Activated CD4-positive, alpha-beta memory T cell treated with anti-CD3 and anti-CD28 coated beads for 36 hours (primary cell): Measurements from ENCODE around the gene CAPRIN1. TPM values are rescaled to one million over a fixed set of nuclear protein-coding genes. Genes with fewer than 3 reads are reported as not detected.

Source experiments
- CTCF ChIA-PET: fragments of 350-600 bp; sonication (Branson Sonifier 250); formaldehyde crosslinking; loops from one replicate; lab custom pipeline; 2021; ENCODE audit warnings: antibody characterized with exemption, inconsistent platforms; lab: Charles Lee
- POLR2A ChIA-PET: fragments of 350-600 bp; sonication (Branson Sonifier 250); formaldehyde crosslinking; loops from one replicate; lab custom pipeline; 2021; ENCODE audit warnings: antibody characterized with exemption; lab: Charles Lee
- DNase-seq: peaks from one replicate; pipeline ENCODE4 v3.0.0-alpha.2; 2020
- H3K27ac Mint-ChIP-seq: one replicate; pipeline ENCODE4 v1.8.0; 2021; ENCODE audit warnings: mixed read lengths
- H3K27me3 Mint-ChIP-seq: one replicate; pipeline ENCODE4 v1.8.0; 2021; ENCODE audit warnings: mixed read lengths
- H3K36me3 Mint-ChIP-seq: one replicate; pipeline ENCODE4 v1.8.0; 2021; ENCODE audit warnings: mixed read lengths
- H3K4me1 Mint-ChIP-seq: one replicate; pipeline ENCODE4 v1.8.0; 2021; ENCODE audit warnings: low read depth, mixed read lengths
- H3K4me3 Mint-ChIP-seq: one replicate; pipeline ENCODE4 v1.8.0; 2021; ENCODE audit warnings: mild to moderate bottlenecking, mixed read lengths
- H3K9me3 Mint-ChIP-seq: one replicate; pipeline ENCODE4 v1.8.0; 2021; ENCODE audit warnings: mixed read lengths
- intact Hi-C: fragments of 100-400 bp; cut with micrococcal nuclease; formaldehyde crosslinking; loops from one replicate; pipeline ENCODE4 v1.15.1; 2023
- total RNA-seq, 2 experiments: library from RNA; stranded (reverse); gene quantifications; one replicate each; pipeline ENCODE4 v1.2.3, GENCODE V29; 2021

Gene CAPRIN1
- total RNA-seq: 100 to 1,000 TPM; 261 to 264 TPM

GRCh38 chr11:34051349-34052035, at the start of gene CAPRIN1:
Gene CAPRIN1 (plus strand): TSS chr11:34051731. CDS start chr11:34052421, 690 bp downstream.
- Mint-ChIP-seq H3K4me1 (peaks cover 18% of the 10 kb centered on the region), H3K27ac (peak within 1 kb of the TSS; percentile 96), H3K27me3 (no peaks in the 10 kb centered on the region), H3K9me3 (no peaks in the 10 kb centered on the region), H3K4me3 (peak within 1 kb of the TSS; percentile 92), H3K36me3 (peaks cover 16% of the 10 kb centered on the region)
- intact Hi-C loops: loop anchor here (1.0 to 5.0 kb wide), 8 partner anchors 54 to 865 kb away; partner anchors contain the start of genes ABTB2, APIP, CAT and NAT10
- CTCF ChIA-PET: interaction anchor here (1.0 to 2.0 kb wide), 4 partner anchors 54 to 307 kb away, joined by 3 to 9 read pairs (median 4); partner anchors contain the start of genes ABTB2 and NAT10
- peak; percentile 88 for DNase-seq
- POLR2A ChIA-PET: interaction anchor here (0.6 to 1.8 kb wide), 4 partner anchors 8 to 64 kb away, joined by 4 to 11 read pairs (median 6); partner anchors contain the start of gene NAT10

GRCh38 chr11:34002420-34002819, 49.1 kb upstream of the CAPRIN1 start:
- POLR2A ChIA-PET: no interaction called here
- no peak for DNase-seq
- Mint-ChIP-seq H3K36me3 (no peaks in the 10 kb centered on the region), H3K27me3 (peaks cover 19% of the 10 kb centered on the region), H3K4me3 (no peak overlapping the region), H3K27ac (no peak overlapping the region), H3K9me3 (no peaks in the 10 kb centered on the region), H3K4me1 (peaks cover 5% of the 10 kb centered on the region)
- intact Hi-C loops: no loop called here
- CTCF ChIA-PET: interaction anchor here (1.2 kb wide), 1 partner anchor 11 kb away, joined by 3 read pairs; no protein-coding TSS in a partner anchor

GRCh38 chr11:34004236-34004635, 47.3 kb upstream of the CAPRIN1 start:
- Mint-ChIP-seq H3K27ac (no peak overlapping the region), H3K4me3 (no peak overlapping the region), H3K9me3 (no peaks in the 10 kb centered on the region), H3K36me3 (no peaks in the 10 kb centered on the region), H3K4me1 (no peaks in the 10 kb centered on the region), H3K27me3 (peaks cover 17% of the 10 kb centered on the region)
- DNase-seq: no peak
- ChIA-PET POLR2A (no interaction called here), CTCF (interaction anchor here (0.7 kb wide), 1 partner anchor 115 kb away, joined by 3 read pairs; no protein-coding TSS in a partner anchor)
- intact Hi-C loops: no loop called here

- Mint-ChIP-seq H3K27me3 (peaks cover 11% of the 10 kb centered on the region), H3K4me1 (no peaks in the 10 kb centered on the region), H3K36me3 (no peaks in the 10 kb centered on the region), H3K4me3 (no peak overlapping the region), H3K27ac (no peak overlapping the region), H3K9me3 (no peaks in the 10 kb centered on the region)
- POLR2A ChIA-PET: interaction anchor here (0.6 kb wide), 1 partner anchor 31 kb away, joined by 4 read pairs; no protein-coding TSS in a partner anchor
- CTCF ChIA-PET: interaction anchor here (1.6 to 3.9 kb wide), 2 partner anchors 10 to 19 kb away, joined by 6 to 19 read pairs; no protein-coding TSS in a partner anchor
- no peak for DNase-seq
- intact Hi-C loops: no loop called here
Measured at GRCh38 chr11:34006876-34007275, 44.7 kb upstream of the CAPRIN1 start.

GRCh38 chr11:34012734-34013133, 38.8 kb upstream of the CAPRIN1 start:
- CTCF ChIA-PET: interaction anchor here (1.4 kb wide), 1 partner anchor 155 kb away, joined by 3 read pairs; no protein-coding TSS in a partner anchor
- intact Hi-C loops: no loop called here
- Mint-ChIP-seq H3K27me3 (peaks cover 12% of the 10 kb centered on the region), H3K4me1 (no peaks in the 10 kb centered on the region), H3K9me3 (no peaks in the 10 kb centered on the region), H3K27ac (no peak overlapping the region), H3K4me3 (no peak overlapping the region), H3K36me3 (no peaks in the 10 kb centered on the region)
- POLR2A ChIA-PET: no interaction called here
- no peak for DNase-seq

- Mint-ChIP-seq H3K27me3 (peaks cover 8% of the 10 kb centered on the region), H3K27ac (no peak overlapping the region), H3K4me1 (no peaks in the 10 kb centered on the region), H3K9me3 (no peaks in the 10 kb centered on the region), H3K36me3 (no peaks in the 10 kb centered on the region), H3K4me3 (no peak overlapping the region)
- no peak for DNase-seq
- intact Hi-C loops: no loop called here
- ChIA-PET POLR2A (no interaction called here), CTCF (no interaction called here)
Measured at GRCh38 chr11:34013898-34014571, 37.5 kb upstream of the CAPRIN1 start.

- ChIA-PET CTCF (no interaction called here), POLR2A (no interaction called here)
- no peak overlapping the region for H3K27ac Mint-ChIP-seq
- DNase-seq: no peak
- no peak overlapping the region for H3K4me3 Mint-ChIP-seq
- peaks cover 1% of the 10 kb centered on the region for H3K27me3 Mint-ChIP-seq
- intact Hi-C loops: no loop called here
- H3K9me3 Mint-ChIP-seq: peaks cover 6% of the 10 kb centered on the region
- H3K36me3 Mint-ChIP-seq: peaks cover 4% of the 10 kb centered on the region
- no peaks in the 10 kb centered on the region for H3K4me1 Mint-ChIP-seq
Measured at GRCh38 chr11:34021977-34022735, 29.4 kb upstream of the CAPRIN1 start.

- Mint-ChIP-seq H3K27ac (no peak overlapping the region), H3K27me3 (peaks cover 1% of the 10 kb centered on the region), H3K4me1 (no peaks in the 10 kb centered on the region), H3K4me3 (no peak overlapping the region), H3K9me3 (peaks cover 6% of the 10 kb centered on the region), H3K36me3 (peaks cover 4% of the 10 kb centered on the region)
- intact Hi-C loops: no loop called here
- CTCF ChIA-PET: no interaction called here
- POLR2A ChIA-PET: no interaction called here
- no peak for DNase-seq
Measured at GRCh38 chr11:34026432-34026831, 25.1 kb upstream of the CAPRIN1 start.

- intact Hi-C loops: no loop called here
- Mint-ChIP-seq H3K9me3 (no peaks in the 10 kb centered on the region), H3K27me3 (peaks cover 1% of the 10 kb centered on the region), H3K4me1 (no peaks in the 10 kb centered on the region), H3K27ac (no peak overlapping the region), H3K4me3 (no peak overlapping the region), H3K36me3 (no peaks in the 10 kb centered on the region)
- DNase-seq: no peak
- ChIA-PET CTCF (interaction anchor here (0.6 kb wide), 1 partner anchor 11 kb away, joined by 4 read pairs; no protein-coding TSS in a partner anchor), POLR2A (no interaction called here)
Measured at GRCh38 chr11:34027516-34028408, 23.8 kb upstream of the CAPRIN1 start.

- intact Hi-C loops: no loop called here
- Mint-ChIP-seq H3K36me3 (no peaks in the 10 kb centered on the region), H3K9me3 (no peaks in the 10 kb centered on the region), H3K27me3 (peaks cover 1% of the 10 kb centered on the region), H3K27ac (no peak overlapping the region), H3K4me3 (no peak overlapping the region), H3K4me1 (no peaks in the 10 kb centered on the region)
- no peak for DNase-seq
- CTCF ChIA-PET: no interaction called here
- POLR2A ChIA-PET: no interaction called here
Measured at GRCh38 chr11:34028425-34028824, 23.1 kb upstream of the CAPRIN1 start.

- POLR2A ChIA-PET: no interaction called here
- Mint-ChIP-seq H3K4me1 (no peaks in the 10 kb centered on the region), H3K4me3 (no peak overlapping the region), H3K9me3 (no peaks in the 10 kb centered on the region), H3K36me3 (no peaks in the 10 kb centered on the region), H3K27me3 (peaks cover 1% of the 10 kb centered on the region), H3K27ac (no peak overlapping the region)
- CTCF ChIA-PET: no interaction called here
- DNase-seq: no peak
- intact Hi-C loops: no loop called here
Measured at GRCh38 chr11:34029176-34029575, 22.4 kb upstream of the CAPRIN1 start.
